GM23248 (cell line): ENCODE results near the gene ZBTB48. TPM values are rescaled to one million over a fixed set of nuclear protein-coding genes. Genes with fewer than 3 reads are reported as not detected.

Source experiments
- DNase-seq: peaks from one replicate; pipeline ENCODE4 v3.0.0-alpha.2; 2015
- H2AFZ ChIP-seq: fragments of 200-600 bp; sonication (generic); 2 replicates; pipeline ENCODE4 v1.6.1; 2016; ENCODE audit warnings: antibody characterized with exemption
- H3F3A ChIP-seq: fragments of 200-600 bp; sonication (generic); 2 replicates; pipeline ENCODE4 v1.6.1; 2016; ENCODE audit warnings: mild to moderate bottlenecking, antibody characterized with exemption, mixed run types; ENCODE audit not compliant: insufficient read depth
- H3K27ac ChIP-seq: fragments of 200-600 bp; sonication (generic); 2 replicates; pipeline ENCODE4 v1.5.1; 2016; ENCODE audit warnings: mild to moderate bottlenecking
- H3K27me3 ChIP-seq: fragments of 200-600 bp; sonication (generic); replicated peaks from 2 replicates; pipeline ENCODE4 v1.6.1; 2016; ENCODE audit warnings: mild to moderate bottlenecking; ENCODE audit not compliant: insufficient read depth
- H3K36me3 ChIP-seq: fragments of 200-600 bp; sonication (generic); 2 replicates; pipeline ENCODE4 v1.6.1; 2016; ENCODE audit warnings: low read depth, mild to moderate bottlenecking
- H3K4me1 ChIP-seq: fragments of 200-600 bp; sonication (generic); 2 replicates; pipeline ENCODE4 v1.6.1; 2016; ENCODE audit warnings: mild to moderate bottlenecking; ENCODE audit not compliant: insufficient read depth
- H3K4me2 ChIP-seq: fragments of 200-600 bp; sonication (generic); one replicate; pipeline ENCODE4 v1.6.1; 2016; ENCODE audit warnings: mild to moderate bottlenecking; ENCODE audit not compliant: unreplicated experiment
- H3K4me3 ChIP-seq: fragments of 200-600 bp; sonication (generic); 2 replicates; pipeline ENCODE4 v1.5.1; 2016; ENCODE audit warnings: mild to moderate bottlenecking
- H3K79me2 ChIP-seq: fragments of 200-600 bp; sonication (generic); 2 replicates; pipeline ENCODE4 v1.6.1; 2016; ENCODE audit warnings: mild to moderate bottlenecking; ENCODE audit not compliant: insufficient read depth
- H3K9ac ChIP-seq: fragments of 200-600 bp; sonication (generic); 2 replicates; pipeline ENCODE4 v1.6.1; 2016; ENCODE audit warnings: mild to moderate bottlenecking
- H3K9me2 ChIP-seq: fragments of 200-600 bp; sonication (generic); 2 replicates; pipeline ENCODE4 v1.6.1; 2016; ENCODE audit warnings: mixed run types, mild to moderate bottlenecking, moderate library complexity; ENCODE audit not compliant: insufficient read depth
- H3K9me3 ChIP-seq: fragments of 200-600 bp; sonication (generic); one replicate; pipeline ENCODE4 v1.6.1; 2017; ENCODE audit warnings: low read depth
- H4K20me1 ChIP-seq: fragments of 200-600 bp; sonication (generic); 2 replicates; pipeline ENCODE4 v1.6.0; 2016; ENCODE audit not compliant: insufficient read depth
- EZH2 ChIP-seq: fragments of 200-600 bp; sonication (generic); IDR thresholded peaks from 2 replicates; pipeline ENCODE4 v1.6.1; 2018; ENCODE audit warnings: antibody characterized with exemption, mild to moderate bottlenecking; ENCODE audit not compliant: insufficient read depth, poor library complexity, severe bottlenecking
- EZH2phosphoT487 ChIP-seq: fragments of 200-600 bp; sonication (generic); IDR thresholded peaks from 2 replicates; pipeline ENCODE4 v1.6.1; 2018; ENCODE audit warnings: antibody characterized with exemption, moderate library complexity, mild to moderate bottlenecking, low read depth; ENCODE audit not compliant: insufficient read depth
- WGBS, 2 experiments: methylation state at CpG; one replicate each; pipeline ENCODE4 v1.1.6; 2015 to 2017; ENCODE audit warnings: low lambda C conversion rate in 2 of 2, low coverage in 1 of 2; ENCODE audit errors: missing lambda C conversion rate in 2 of 2; 5-methylcytosine and 5-hydroxymethylcytosine counted together
- in situ Hi-C: fragments of 300-500 bp; cut with MboI; formaldehyde crosslinking; loops from 2 replicates; pipeline ENCODE4 v1.15.0; 2020
- polyA plus RNA-seq: library from polyadenylated mRNA; unstranded; fragments of >200 nt; fragmentation: Nextera tagmentation; extraction: Ambion mirVana; gene quantifications from 2 replicates; pipeline ENCODE4 v1.2.1, GENCODE V29; 2016
- total RNA-seq: library from RNA; depleted of rRNA; stranded (reverse); fragments of >200 nt; shearing (Covaris generic); gene quantifications from 2 replicates; pipeline ENCODE4 v1.2.3, GENCODE V29; 2014

Gene ZBTB48
- total and polyA plus RNA-seq, 2 experiments from 2014 or later = 15.4 to 16.4 TPM

DNA sequence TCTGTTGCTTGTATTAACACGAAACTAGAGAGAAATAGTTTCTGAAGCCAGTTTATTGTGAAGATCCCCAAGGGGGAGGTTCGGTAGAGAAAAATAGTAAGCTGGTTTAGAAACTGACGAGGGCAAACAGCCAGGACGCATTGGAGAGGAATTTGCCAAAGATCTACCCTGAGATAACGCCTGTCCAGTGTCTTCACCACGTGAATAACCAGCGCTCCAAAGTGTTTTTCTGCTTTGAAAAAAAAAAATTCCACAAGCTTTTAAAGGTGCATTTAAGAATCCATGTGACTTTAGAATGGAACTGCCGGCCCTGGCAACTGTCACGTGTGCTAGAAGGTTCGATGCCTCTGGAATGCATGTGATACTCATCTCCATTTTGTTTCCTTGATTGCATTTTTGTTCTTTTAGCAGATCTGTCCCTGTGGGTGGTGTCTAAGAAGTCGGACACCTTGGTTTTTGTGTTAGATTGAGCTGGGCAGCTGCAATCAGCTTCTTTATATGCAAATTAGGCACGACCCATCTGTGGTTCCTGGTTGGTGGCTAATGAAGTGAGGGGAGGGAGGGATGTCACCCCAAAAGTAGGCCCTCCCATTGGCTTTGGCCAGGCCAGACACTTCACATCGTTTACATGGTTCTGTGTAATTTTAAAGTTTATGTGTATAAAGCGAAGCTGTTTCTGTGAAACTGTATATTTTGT lies 43.6 kb downstream of the ZBTB48 start:
- Histone ChIP-seq H3K79me2 (peaks cover 90% of the 10 kb centered on the region), H3K27ac (no peak overlapping the region), H3K36me3 (peaks cover 8% of the 10 kb centered on the region), H4K20me1 (no peaks in the 10 kb centered on the region), H3F3A (peaks cover 30% of the 10 kb centered on the region), H3K27me3 (no peaks in the 10 kb centered on the region), H3K4me3 (no peak overlapping the region), H3K9me2 (no peaks in the 10 kb centered on the region), H3K4me2 (no peak overlapping the region), H3K9me3 (no peaks in the 10 kb centered on the region), H3K9ac (no peak overlapping the region), H3K4me1 (no peaks in the 10 kb centered on the region), H2AFZ (no peak overlapping the region)
- no peak for TF ChIP-seq EZH2phosphoT487
- TF ChIP-seq EZH2 = no peak
- 82 to 87% methylated on average over 14 of the region's 14 CpGs for WGBS, 2 experiments
- DNase-seq = no peak
- in situ Hi-C loops = no loop called here

GRCh38 chr1:6624710-6625583 lies 45.2 kb downstream of the ZBTB48 start, which contains the start of gene THAP3:
TSS of gene THAP3 (plus strand) at chr1:6624868. CDS start at chr1:6625219, 351 bp downstream.
- Histone ChIP-seq H3K4me2 (peak within 1 kb of the TSS; percentile 79), H3K27ac (peak within 1 kb of the TSS; percentile 54), H3K9me2 (no peaks in the 10 kb centered on the region), H3K27me3 (no peaks in the 10 kb centered on the region), H3K4me3 (peak within 1 kb of the TSS; percentile 81), H3K9me3 (no peaks in the 10 kb centered on the region), H3K4me1 (no peaks in the 10 kb centered on the region), H4K20me1 (no peaks in the 10 kb centered on the region), H3F3A (peaks cover 30% of the 10 kb centered on the region), H3K9ac (peak within 1 kb of the TSS; percentile 85), H3K36me3 (peaks cover 7% of the 10 kb centered on the region), H3K79me2 (peaks cover 82% of the 10 kb centered on the region), H2AFZ (peak within 1 kb of the TSS; percentile 77)
- DNase-seq = peak; percentile 95
- WGBS, 2 experiments = 3 to 6% methylated on average over 39 to 73 of the region's 73 CpGs
- TF ChIP-seq EZH2 (no peak), EZH2phosphoT487 (no peak)
- in situ Hi-C loops = no loop called here

GRCh38 chr1:6625584-6626149 lies 45.9 kb downstream of the ZBTB48 start:
- Histone ChIP-seq H3F3A (peaks cover 30% of the 10 kb centered on the region), H3K9me3 (no peaks in the 10 kb centered on the region), H3K79me2 (peaks cover 75% of the 10 kb centered on the region), H3K9ac (peak overlapping the region; percentile 85), H4K20me1 (no peaks in the 10 kb centered on the region), H3K27ac (peak overlapping the region; percentile 54), H3K4me2 (peak overlapping the region; percentile 79), H3K9me2 (no peaks in the 10 kb centered on the region), H3K27me3 (no peaks in the 10 kb centered on the region), H3K4me3 (peak overlapping the region; percentile 81), H3K4me1 (no peaks in the 10 kb centered on the region), H3K36me3 (0 out of 2 replicates have a peak, but pooled peaks cover under 1% of the 10 kb centered on the region), H2AFZ (peak overlapping the region; percentile 77)
- in situ Hi-C loops = no loop called here
- TF ChIP-seq EZH2phosphoT487 (no peak), EZH2 (no peak)
- DNase-seq = peak; percentile 86
- WGBS, 2 experiments = 2% methylated on average over 28 to 30 of the region's 32 CpGs

DNA sequence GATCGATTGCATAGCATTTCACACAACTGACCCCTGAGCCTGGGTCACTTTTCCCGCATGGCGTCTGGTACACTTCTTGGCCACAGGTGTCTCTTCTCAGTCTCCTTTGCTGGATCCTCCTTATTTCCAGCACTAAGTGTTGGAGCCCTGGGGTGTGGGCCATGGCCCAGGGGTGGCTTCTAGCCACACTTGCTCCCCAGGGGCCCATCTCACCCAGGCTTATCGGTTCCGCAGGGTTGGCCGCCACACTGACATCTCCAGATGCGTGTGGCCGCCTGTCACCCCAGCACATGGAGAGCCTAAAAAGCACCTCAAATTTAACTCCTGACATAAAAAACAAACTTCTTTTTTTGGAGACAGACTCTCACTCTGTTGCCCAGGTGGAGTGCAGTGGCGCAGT lies 47.2 kb downstream of the ZBTB48 start:
- Histone ChIP-seq H3K9ac (no peak overlapping the region), H3F3A (peaks cover 26% of the 10 kb centered on the region), H3K9me3 (no peaks in the 10 kb centered on the region), H3K27ac (no peak overlapping the region), H4K20me1 (no peaks in the 10 kb centered on the region), H3K4me1 (no peaks in the 10 kb centered on the region), H3K27me3 (no peaks in the 10 kb centered on the region), H2AFZ (no peak overlapping the region), H3K4me3 (no peak overlapping the region), H3K4me2 (no peak overlapping the region), H3K9me2 (no peaks in the 10 kb centered on the region), H3K36me3 (0 out of 2 replicates have a peak, but pooled peaks cover 4% of the 10 kb centered on the region), H3K79me2 (peaks cover 61% of the 10 kb centered on the region)
- TF ChIP-seq EZH2phosphoT487 = no peak
- no peak for TF ChIP-seq EZH2
- in situ Hi-C loops = no loop called here
- no peak for DNase-seq
- WGBS, 2 experiments = 96 to 98% methylated on average over 9 of the region's 9 CpGs
